Measurements from ENCODE around the gene PDK1.
"Not testable (repeated sequence)": the region's sequence is repeated elsewhere in the genome, so short reads cannot be mapped to it uniquely, and the experiment has no call there.

PDK1 gene

DNA sequence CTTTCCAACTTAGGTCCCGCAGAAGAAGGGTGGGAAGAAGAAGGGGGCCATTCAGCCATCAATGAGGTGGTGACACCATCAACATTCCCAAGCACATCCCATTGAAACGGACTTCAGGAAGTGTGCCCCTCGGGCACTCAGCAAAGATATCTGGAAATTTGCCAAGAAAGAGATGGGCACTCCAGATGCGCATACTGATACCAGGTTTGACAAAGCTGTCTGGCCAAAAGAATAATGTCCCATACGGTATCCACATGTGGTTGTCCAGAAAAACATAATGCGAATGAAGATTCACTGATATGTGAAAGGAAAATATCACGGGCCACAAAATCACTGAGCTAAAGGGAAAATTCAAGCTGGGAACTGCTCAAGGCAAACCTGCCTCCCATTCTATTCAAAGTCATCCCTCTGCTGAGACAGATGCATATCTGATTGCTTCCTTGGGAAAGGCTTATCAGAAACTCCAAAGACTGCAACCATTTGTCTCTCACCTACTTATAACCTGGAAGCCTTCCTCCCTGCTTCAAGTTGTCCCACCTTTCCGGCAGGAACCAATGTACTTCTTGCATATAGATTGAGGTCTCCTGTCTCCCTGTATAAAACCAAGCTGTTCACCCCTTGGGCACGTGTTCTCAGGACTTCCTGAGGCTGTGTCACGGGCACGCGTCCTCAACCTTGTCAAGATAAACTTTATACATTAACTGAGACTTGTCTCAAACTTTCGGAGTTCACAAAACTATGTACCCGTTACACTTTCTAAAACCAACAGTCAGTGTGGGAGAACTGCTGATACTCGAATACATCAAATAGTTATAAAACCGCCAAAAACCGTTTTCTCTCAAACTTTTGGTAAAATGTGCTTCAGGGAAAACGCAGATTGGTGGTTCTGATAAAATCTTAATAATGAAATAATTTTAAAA lies 1.3 kb upstream of the PDK1 start:
- DNase-seq: no peak

DNA sequence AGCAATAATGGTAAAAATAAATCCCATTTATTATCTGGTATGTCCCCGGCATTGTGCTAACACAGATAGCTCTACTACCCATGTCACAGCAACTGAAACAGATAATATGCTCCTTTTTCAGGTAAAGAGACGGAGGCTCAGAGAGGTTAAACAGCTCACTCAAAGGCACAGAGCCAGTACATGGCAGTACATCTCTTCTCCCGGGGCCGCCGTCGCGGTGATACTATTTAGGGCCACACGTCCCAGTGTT lies 693 bp upstream of the PDK1 start:
- DNase-seq: no peak

DNA sequence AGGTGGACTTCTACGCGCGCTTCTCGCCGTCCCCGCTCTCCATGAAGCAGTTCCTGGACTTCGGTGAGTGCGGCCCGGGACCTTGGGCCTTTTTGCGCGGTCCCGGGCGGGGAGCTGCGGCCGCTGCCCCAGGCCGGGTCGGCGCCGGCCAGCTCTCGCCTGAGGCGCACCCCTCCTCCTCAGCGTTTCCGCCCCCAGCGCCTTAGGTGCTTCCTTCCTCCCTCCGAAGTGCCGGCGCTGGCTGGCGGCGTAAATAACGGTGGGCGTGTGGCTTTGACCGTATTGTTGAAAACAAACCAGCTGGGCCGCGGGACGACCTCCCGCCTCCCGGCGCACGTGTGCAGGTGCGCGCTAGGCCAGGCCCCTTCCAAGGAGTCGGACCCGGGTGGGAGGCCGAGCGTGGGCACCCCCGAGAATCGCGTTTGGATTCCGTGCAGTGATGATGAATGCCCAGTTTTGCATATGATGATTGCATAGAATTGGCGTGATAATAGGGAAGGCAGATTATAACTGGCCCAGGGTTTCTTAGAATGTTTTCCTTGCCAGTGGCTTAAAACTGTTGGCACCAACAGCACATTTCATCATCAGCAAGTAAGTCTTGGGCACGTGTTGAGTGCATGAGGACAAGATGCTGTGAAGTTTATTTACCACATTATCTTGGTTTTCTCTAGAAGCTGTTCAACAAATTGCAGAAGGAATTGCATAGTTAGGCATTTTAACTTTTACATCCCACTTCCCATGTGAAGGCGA lies 569 bp downstream of the PDK1 start:
- peak; percentile 2 for DNase-seq

DNA sequence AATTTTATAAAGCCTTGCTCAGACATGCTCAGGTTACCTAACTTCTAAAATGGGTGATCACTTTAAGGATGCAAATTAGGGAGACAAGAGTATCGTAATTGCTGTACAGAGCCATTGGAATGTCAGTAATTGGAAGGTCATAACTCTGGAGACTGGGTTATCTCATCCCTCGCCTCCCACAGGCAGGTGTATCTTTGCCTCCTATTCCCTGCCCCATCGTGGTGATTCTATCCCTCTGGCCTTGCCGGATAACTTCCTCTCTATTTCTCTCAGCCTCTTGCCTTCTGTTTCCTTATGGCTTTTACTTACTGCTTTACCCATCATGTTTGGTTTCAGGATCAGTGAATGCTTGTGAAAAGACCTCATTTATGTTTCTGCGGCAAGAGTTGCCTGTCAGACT lies 2.5 kb downstream of the PDK1 start:
- DNase-seq: no peak

GRCh38 chr2:172560721-172561120 lies 4.8 kb downstream of the PDK1 start:
- no peak for DNase-seq

GRCh38 chr2:172561270-172561669 lies 5.4 kb downstream of the PDK1 start:
- DNase-seq: no peak

DNA sequence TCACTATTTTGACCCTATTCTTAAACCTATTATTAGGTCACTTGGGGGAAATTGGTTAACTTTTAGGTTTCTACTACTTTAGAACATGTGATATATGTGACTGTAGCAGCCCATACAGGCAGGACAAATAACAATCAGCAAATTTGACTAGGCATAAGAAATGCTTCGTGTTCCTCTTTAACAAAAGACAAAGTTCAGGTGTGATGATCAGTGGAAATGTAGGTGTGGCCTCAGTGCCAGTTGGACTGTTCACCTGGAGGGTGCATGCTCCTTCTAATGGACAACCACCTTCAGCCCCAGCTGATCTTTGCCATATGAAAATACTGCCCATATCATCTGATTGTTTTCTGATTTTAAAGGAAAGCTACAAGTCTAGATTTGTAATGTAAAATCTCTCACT lies 6.4 kb downstream of the PDK1 start:
- DNase-seq: no peak

- no peak for DNase-seq
Observed at GRCh38 chr2:172564376-172564775, 8.5 kb downstream of the PDK1 start.

- DNase-seq: no peak
Observed at GRCh38 chr2:172571245-172571644, 15.4 kb downstream of the PDK1 start.

DNA sequence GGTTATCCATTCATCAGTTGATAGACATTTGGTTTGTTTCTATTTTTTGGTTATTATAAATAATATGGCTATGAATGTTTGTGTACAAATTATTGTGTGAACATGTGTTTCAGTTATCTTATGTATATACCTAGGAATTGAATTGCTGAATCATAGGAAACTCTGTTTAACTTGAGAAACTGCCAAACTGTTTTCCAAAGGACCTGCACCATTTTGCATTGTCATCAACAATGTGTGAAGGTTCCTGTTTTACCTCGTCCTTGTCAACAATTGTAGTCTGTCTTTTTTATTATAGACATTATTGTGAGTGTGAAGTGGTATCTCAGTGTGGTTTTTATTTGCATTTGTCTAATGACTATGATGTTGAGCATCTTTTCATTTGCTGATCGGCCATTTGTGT lies 17.1 kb downstream of the PDK1 start:
- DNase-seq: no peak

DNA sequence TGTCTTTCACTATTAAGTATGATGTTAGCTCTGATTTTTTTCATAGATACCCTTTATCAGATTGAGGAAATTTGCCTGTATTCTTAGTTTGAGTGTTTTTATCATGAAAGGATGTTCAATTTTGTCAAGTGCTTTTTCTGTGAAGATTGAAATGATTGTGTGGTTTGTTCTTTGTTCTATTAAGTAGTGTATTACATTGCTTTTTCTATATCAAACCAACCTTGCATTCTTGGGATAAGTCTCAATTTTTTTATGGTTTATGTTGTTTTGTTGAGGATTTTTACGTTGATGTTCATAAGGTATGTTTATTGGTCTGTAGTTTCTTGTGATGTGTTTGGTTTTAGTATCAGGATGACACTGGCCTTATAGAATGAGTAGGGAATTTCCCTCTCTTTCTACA lies 19.1 kb downstream of the PDK1 start:
- DNase-seq: no peak

GRCh38 chr2:172578054-172578453 lies 22.2 kb downstream of the PDK1 start:
- DNase-seq: no peak

GRCh38 chr2:172578860-172579512 lies 23.1 kb downstream of the PDK1 start:
- no peak for DNase-seq

DNA sequence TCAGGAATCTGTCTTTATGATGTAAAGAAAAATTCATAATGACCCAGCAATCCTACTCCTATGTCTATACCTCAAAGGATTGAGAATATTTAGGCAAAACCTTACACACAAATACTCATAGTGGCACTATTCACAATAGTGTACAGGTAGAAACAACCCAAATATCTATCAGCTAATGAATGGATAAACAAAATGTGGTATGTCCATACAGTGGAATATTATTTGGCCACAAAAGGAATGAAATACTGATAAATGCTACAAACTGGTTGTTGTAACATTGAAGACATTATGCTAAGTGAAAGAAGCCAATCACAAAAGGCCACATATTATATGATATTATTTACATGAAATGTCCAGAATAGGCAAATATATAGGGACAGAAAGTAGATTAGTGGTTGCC lies 24.7 kb downstream of the PDK1 start:
- DNase-seq: no peak

- DNase-seq: no peak
Observed at GRCh38 chr2:172582656-172583055, 26.8 kb downstream of the PDK1 start.

DNA sequence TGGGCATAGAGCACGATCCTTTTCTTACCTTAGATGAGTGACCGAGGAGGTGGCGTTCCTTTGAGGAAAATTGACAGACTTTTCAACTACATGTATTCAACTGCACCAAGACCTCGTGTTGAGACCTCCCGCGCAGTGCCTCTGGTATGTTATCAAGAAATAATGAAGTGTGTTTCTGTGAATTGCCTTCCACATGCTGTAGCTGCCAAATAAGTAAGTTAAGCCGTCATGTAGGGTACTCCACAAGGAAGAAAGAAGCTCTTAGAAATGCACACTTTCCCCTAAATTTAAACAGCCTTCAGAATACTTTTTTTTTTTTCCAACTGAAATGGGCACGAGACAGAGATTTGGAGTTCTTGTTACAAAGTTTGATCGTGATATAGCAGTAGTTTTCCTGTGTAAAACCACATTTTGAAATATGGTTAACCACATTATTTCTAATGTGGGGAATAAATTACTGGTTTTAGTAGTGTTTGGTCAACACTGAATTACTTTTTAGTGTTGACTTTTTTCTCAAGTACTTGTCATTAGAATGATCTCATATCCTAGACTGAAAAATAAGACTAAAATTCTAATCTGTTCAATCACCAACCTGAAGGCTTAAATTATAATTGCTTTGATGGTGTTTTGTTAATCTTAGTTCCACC lies 30.5 kb downstream of the PDK1 start:
- no peak for DNase-seq

- DNase-seq: not testable (repeated sequence)
Observed at GRCh38 chr2:172587231-172587630, 31.3 kb downstream of the PDK1 start.

- DNase-seq: no peak
Observed at GRCh38 chr2:172588931-172589330, 33.0 kb downstream of the PDK1 start.

DNA sequence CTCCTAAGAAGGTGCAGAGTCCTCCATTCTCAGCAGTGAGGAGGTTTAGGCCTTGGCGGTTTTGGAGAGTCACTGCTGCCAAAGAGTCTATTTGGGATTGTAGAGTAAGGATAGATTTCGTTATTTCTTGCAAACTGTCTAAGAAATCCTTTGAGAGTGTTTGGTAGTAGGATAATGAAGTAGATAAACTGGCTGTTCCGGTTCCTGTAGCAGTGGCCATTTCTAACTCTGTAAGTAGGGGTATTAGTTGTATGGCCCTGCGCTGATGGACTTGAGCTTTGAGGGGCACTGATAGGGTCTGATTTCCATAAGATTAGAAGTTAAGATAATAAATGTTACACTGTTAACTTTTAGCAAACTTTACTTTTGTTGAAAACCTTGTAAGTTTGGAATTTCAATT lies 35.5 kb downstream of the PDK1 start:
- not testable (repeated sequence) for DNase-seq

DNA sequence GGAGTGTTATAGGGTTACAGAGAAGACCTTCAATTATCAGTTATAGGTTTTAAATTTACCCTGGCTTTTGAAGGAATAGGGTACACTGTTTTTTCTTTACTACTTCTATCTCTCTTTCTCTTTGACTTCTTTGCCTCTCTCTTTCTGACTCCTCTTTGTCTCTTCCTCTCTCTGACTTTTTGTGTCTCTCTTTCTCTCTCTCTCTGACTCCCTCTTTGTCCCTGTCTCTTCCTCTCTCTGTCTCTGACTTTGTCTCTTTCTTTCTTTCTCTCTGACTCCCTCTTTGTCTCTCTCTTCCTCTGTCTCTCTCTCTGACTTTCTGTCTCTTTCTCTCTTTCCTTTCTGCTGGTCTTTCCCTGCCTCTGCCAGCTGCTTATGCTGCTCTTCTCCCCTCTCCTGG lies 36.3 kb downstream of the PDK1 start:
- not testable (repeated sequence) for DNase-seq

- DNase-seq: no peak
Observed at GRCh38 chr2:172596776-172597175, 40.9 kb downstream of the PDK1 start.

DNA sequence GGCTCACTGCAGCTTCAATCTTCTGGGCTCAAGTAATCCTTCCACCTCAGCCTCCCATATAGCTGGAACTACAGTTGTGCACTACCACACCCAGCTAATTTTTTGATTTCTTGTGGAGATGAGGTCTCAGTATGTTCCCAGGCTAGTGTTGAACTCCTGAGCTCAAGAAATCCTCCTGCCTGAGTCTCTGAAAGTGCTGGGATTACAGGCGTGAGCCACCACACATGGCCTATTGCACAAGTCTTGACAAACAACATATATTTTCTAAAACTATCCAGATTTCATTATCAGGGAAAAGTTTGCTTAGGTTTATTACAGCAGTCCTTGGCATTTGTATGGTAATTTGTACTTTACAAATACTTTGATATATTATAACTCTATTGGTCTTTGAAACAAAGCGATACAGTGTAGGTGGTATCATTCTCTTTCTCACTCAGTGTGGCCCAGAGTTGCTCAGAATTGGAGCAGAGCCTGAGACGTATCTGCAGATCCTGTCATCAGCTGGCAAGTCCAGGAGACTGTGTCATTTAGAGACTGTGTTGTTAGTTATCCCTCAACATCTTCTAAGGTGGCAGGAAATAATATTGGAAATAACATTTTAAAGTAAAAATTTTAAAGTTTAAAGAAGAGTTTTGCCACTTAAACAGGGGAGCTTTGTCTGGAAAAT lies 41.4 kb downstream of the PDK1 start:
- no peak for DNase-seq

DNA sequence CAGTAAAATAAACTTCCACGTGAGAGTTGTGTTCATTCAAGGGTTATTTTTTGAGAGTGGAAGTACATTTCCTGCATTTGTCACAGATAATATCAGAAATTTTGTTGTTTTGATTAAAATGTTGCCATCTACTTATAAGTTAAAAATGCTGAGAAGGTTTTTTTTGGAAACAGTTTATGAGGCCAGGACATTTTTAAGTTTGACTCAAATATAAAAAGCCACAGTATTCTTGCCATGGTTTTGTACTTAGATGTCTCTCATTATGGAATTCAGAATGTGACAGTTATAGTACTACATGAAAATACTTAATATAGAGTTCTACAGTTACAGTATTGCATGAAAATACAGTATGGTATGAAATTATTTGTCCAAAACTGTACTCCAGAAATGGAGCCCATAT lies 44.1 kb downstream of the PDK1 start:
- no peak for DNase-seq

Data from SHP77 treated with DMSO at 0.1 percent for 48 hours (cell line).